GM12878 (cell line): ENCODE results near the gene SLC19A1.

ENCODE experiments used
- BCL11A ChIP-seq: IDR thresholded peaks from 2 replicates; pipeline ENCODE4 v1.6.1; 2011; ENCODE audit warnings: low read depth, low read length
- BCL3 ChIP-seq: IDR thresholded peaks from 2 replicates; pipeline ENCODE4 v1.6.1; 2011; ENCODE audit warnings: borderline replicate concordance, low read depth, mild to moderate bottlenecking, moderate library complexity, low read length; ENCODE audit not compliant: insufficient read depth, poor library complexity, severe bottlenecking
- BRCA1 ChIP-seq: IDR thresholded peaks from 2 replicates; pipeline ENCODE4 v1.6.1; 2011; ENCODE audit warnings: low read depth, low read length, improper control_type of control experiment
- EP300 ChIP-seq, 2 experiments: fragments of 150-350 bp in 1 of 2; IDR thresholded peaks; 2 replicates each; pipeline ENCODE4 v1.6.1; 2011 to 2012; ENCODE audit warnings: low read depth in 2 of 2, low read length in 2 of 2, borderline replicate concordance in 1 of 2, improper control_type of control experiment in 1 of 2, inconsistent platforms in 1 of 2; ENCODE audit not compliant: control insufficient read depth in 1 of 2
- ETV6 ChIP-seq, 2 experiments: fragments of 450-650 bp in 1 of 2; IDR thresholded peaks in 1 of 2; conservative IDR thresholded peaks in 1 of 2; 2 replicates each; pipeline ENCODE4 v1.6.1; 2014; ENCODE audit warnings: antibody characterized with exemption in 1 of 2, borderline replicate concordance in 1 of 2, low read depth in 1 of 2, mild to moderate bottlenecking in 1 of 2, moderate library complexity in 1 of 2
- FOS ChIP-seq: IDR thresholded peaks from 3 replicates; pipeline ENCODE4 v1.6.1; 2011; ENCODE audit warnings: borderline replicate concordance; ENCODE audit not compliant: insufficient read length; ENCODE audit errors: extremely low read depth
- HCFC1 ChIP-seq: fragments of 150-350 bp; IDR thresholded peaks from 2 replicates; pipeline ENCODE4 v1.6.1; 2014; ENCODE audit warnings: low read length
- TAF1 ChIP-seq: IDR thresholded peaks from 2 replicates; pipeline ENCODE4 v1.6.1; 2011; ENCODE audit warnings: mild to moderate bottlenecking, low read depth, low read length, borderline replicate concordance
- YY1 ChIP-seq: IDR thresholded peaks from 2 replicates; pipeline ENCODE4 v1.6.1; 2011; ENCODE audit warnings: low read depth, mild to moderate bottlenecking, low read length
- TF ChIP-seq, protein P1 (sequence below), 3 experiments: IDR thresholded peaks in 2 of 3; conservative IDR thresholded peaks in 1 of 3; 2 replicates each; pipeline ENCODE4 v1.5.1; 2011; ENCODE audit warnings: low read depth in 3 of 3, low read length in 3 of 3, mild to moderate bottlenecking in 3 of 3, control low read depth in 2 of 3, moderate library complexity in 2 of 3, inconsistent platforms in 1 of 3, mixed read lengths in 1 of 3; ENCODE audit not compliant: control insufficient read depth in 2 of 3, insufficient read depth in 1 of 3; ENCODE audit errors: extremely low read depth in 1 of 3
- TF ChIP-seq, protein P2 (sequence below): IDR thresholded peaks from 2 replicates; pipeline ENCODE4 v1.6.1; 2011; ENCODE audit warnings: low read depth, low read length, improper control_type of control experiment, borderline replicate concordance

GRCh38 chr21:45496968-45497845 lies 45.0 kb downstream of the SLC19A1 start:
- no peak for TF ChIP-seq ETV6 (conservative IDR thresholded peaks at IDR 0.05 in 1 of 2, IDR thresholded peaks at IDR 0.05 in 1 of 2; ENCODE audit: borderline replicate concordance in 1 of 2, low read depth in 1 of 2)
- TF ChIP-seq, protein P1, sequence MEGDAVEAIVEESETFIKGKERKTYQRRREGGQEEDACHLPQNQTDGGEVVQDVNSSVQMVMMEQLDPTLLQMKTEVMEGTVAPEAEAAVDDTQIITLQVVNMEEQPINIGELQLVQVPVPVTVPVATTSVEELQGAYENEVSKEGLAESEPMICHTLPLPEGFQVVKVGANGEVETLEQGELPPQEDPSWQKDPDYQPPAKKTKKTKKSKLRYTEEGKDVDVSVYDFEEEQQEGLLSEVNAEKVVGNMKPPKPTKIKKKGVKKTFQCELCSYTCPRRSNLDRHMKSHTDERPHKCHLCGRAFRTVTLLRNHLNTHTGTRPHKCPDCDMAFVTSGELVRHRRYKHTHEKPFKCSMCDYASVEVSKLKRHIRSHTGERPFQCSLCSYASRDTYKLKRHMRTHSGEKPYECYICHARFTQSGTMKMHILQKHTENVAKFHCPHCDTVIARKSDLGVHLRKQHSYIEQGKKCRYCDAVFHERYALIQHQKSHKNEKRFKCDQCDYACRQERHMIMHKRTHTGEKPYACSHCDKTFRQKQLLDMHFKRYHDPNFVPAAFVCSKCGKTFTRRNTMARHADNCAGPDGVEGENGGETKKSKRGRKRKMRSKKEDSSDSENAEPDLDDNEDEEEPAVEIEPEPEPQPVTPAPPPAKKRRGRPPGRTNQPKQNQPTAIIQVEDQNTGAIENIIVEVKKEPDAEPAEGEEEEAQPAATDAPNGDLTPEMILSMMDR (IDR thresholded peaks at IDR 0.05 in 2 of 3, conservative IDR thresholded peaks at IDR 0.05 in 1 of 3; ENCODE audit: control insufficient read depth in 2 of 3, extremely low read depth in 1 of 3, insufficient read depth in 1 of 3, low read depth in 3 of 3, low read length in 3 of 3), result no peak
- TF ChIP-seq, protein P2, sequence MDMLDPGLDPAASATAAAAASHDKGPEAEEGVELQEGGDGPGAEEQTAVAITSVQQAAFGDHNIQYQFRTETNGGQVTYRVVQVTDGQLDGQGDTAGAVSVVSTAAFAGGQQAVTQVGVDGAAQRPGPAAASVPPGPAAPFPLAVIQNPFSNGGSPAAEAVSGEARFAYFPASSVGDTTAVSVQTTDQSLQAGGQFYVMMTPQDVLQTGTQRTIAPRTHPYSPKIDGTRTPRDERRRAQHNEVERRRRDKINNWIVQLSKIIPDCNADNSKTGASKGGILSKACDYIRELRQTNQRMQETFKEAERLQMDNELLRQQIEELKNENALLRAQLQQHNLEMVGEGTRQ, result no peak
- no peak for TF ChIP-seq BCL11A
- TF ChIP-seq YY1, result no peak
- TF ChIP-seq EP300 (IDR thresholded peaks at IDR 0.05; ENCODE audit: borderline replicate concordance in 1 of 2, control insufficient read depth in 1 of 2, low read depth in 2 of 2, low read length in 2 of 2), result no peak
- no peak for TF ChIP-seq HCFC1
- no peak for TF ChIP-seq FOS
- TF ChIP-seq BCL3, result no peak
- TF ChIP-seq BRCA1, result no peak
- TF ChIP-seq TAF1, result no peak
